ENCODE data around the gene ANTKMT.
"Not testable (repeated sequence)": the region's sequence is repeated elsewhere in the genome, so short reads cannot be mapped to it uniquely, and the experiment has no call there.

The ANTKMT gene

GRCh38 chr16:708959-709358, 12.0 kb upstream of the ANTKMT start:
- H3K27ac ChIP-seq: no peak overlapping the region
- H3K9ac ChIP-seq (ENCODE audit: insufficient read length): no peak overlapping the region
- DNase-seq (ENCODE audit: low read depth, low spot score): no peak
- TF ChIP-seq FOXP2 (optimal IDR thresholded peaks at IDR 0.05; ENCODE audit: control extremely low read depth, extremely low read length, insufficient read depth) (no peak), EZH2 (IDR thresholded peaks at IDR 0.05) (no peak)
- H3K4me3 ChIP-seq: no peak overlapping the region
- no peaks in the 10 kb centered on the region for H3K36me3 ChIP-seq (ENCODE audit: insufficient read depth, low read length)
- no peaks in the 10 kb centered on the region for H3K9me3 ChIP-seq (ENCODE audit: low read depth, low read length)

- TF ChIP-seq EZH2 (IDR thresholded peaks at IDR 0.05): no peak
- Histone ChIP-seq H3K27ac (no peak overlapping the region), H3K4me3 (no peak overlapping the region), H3K9ac (ENCODE audit: insufficient read length) (no peak overlapping the region), H3K36me3 (ENCODE audit: insufficient read depth, low read length) (no peaks in the 10 kb centered on the region), H3K9me3 (ENCODE audit: low read depth, low read length) (no peaks in the 10 kb centered on the region)
- peak; percentile 44 for DNase-seq (ENCODE audit: low read depth, low spot score)
Observed at GRCh38 chr16:709566-710499, 11.1 kb upstream of the ANTKMT start.

- DNase-seq (ENCODE audit: low read depth, low spot score): no peak
- Histone ChIP-seq H3K9ac (ENCODE audit: insufficient read length) (no peak overlapping the region), H3K4me3 (no peak overlapping the region), H3K27ac (no peak overlapping the region), H3K36me3 (ENCODE audit: insufficient read depth, low read length) (no peaks in the 10 kb centered on the region), H3K9me3 (ENCODE audit: low read depth, low read length) (no peaks in the 10 kb centered on the region)
- TF ChIP-seq FOXP2 (optimal IDR thresholded peaks at IDR 0.05; ENCODE audit: control extremely low read depth, extremely low read length, insufficient read depth) (no peak), EZH2 (IDR thresholded peaks at IDR 0.05) (no peak), POLR2AphosphoS5 (IDR thresholded peaks at IDR 0.05; ENCODE audit: borderline replicate concordance, low read depth, low read length) (no peak)
Observed at GRCh38 chr16:710500-711075, 10.4 kb upstream of the ANTKMT start.

GRCh38 chr16:711084-711483, 9.9 kb upstream of the ANTKMT start:
- no peak overlapping the region for H3K9ac ChIP-seq (ENCODE audit: insufficient read length)
- H3K4me3 ChIP-seq: no peak overlapping the region
- no peaks in the 10 kb centered on the region for H3K9me3 ChIP-seq (ENCODE audit: low read depth, low read length)
- TF ChIP-seq EZH2 (IDR thresholded peaks at IDR 0.05): no peak
- no peak for TF ChIP-seq FOXP2 (optimal IDR thresholded peaks at IDR 0.05; ENCODE audit: control extremely low read depth, extremely low read length, insufficient read depth)
- TF ChIP-seq POLR2AphosphoS5 (IDR thresholded peaks at IDR 0.05; ENCODE audit: borderline replicate concordance, low read depth, low read length): no peak
- H3K27ac ChIP-seq: no peak overlapping the region
- no peaks in the 10 kb centered on the region for H3K36me3 ChIP-seq (ENCODE audit: insufficient read depth, low read length)
- DNase-seq (ENCODE audit: low read depth, low spot score): no peak

- no peak overlapping the region for H3K9ac ChIP-seq (ENCODE audit: insufficient read length)
- TF ChIP-seq FOXP2 (optimal IDR thresholded peaks at IDR 0.05; ENCODE audit: control extremely low read depth, extremely low read length, insufficient read depth): no peak
- TF ChIP-seq EZH2 (IDR thresholded peaks at IDR 0.05): no peak
- no peak for TF ChIP-seq POLR2AphosphoS5 (IDR thresholded peaks at IDR 0.05; ENCODE audit: borderline replicate concordance, low read depth, low read length)
- no peaks in the 10 kb centered on the region for H3K36me3 ChIP-seq (ENCODE audit: insufficient read depth, low read length)
- no peak overlapping the region for H3K4me3 ChIP-seq
- H3K27ac ChIP-seq: no peak overlapping the region
- DNase-seq (ENCODE audit: low read depth, low spot score): no peak
- H3K9me3 ChIP-seq (ENCODE audit: low read depth, low read length): no peaks in the 10 kb centered on the region
Observed at GRCh38 chr16:711548-712320, 9.2 kb upstream of the ANTKMT start.

- H3K27ac ChIP-seq; H3K4me3 ChIP-seq; H3K36me3 ChIP-seq (ENCODE audit: insufficient read depth, low read length); H3K9me3 ChIP-seq (ENCODE audit: low read depth, low read length); DNase-seq (ENCODE audit: low read depth, low spot score); H3K9ac ChIP-seq (ENCODE audit: insufficient read length): not testable (repeated sequence)
Observed at GRCh38 chr16:712740-713250, 8.2 kb upstream of the ANTKMT start.

GRCh38 chr16:714079-714478, 6.9 kb upstream of the ANTKMT start:
- TF ChIP-seq POLR2AphosphoS5 (IDR thresholded peaks at IDR 0.05; ENCODE audit: borderline replicate concordance, low read depth, low read length) (no peak), FOXP2 (optimal IDR thresholded peaks at IDR 0.05; ENCODE audit: control extremely low read depth, extremely low read length, insufficient read depth) (no peak), EZH2 (IDR thresholded peaks at IDR 0.05) (no peak)
- Histone ChIP-seq H3K36me3 (ENCODE audit: insufficient read depth, low read length) (no peaks in the 10 kb centered on the region), H3K27ac (no peak overlapping the region), H3K9ac (ENCODE audit: insufficient read length) (no peak overlapping the region), H3K9me3 (ENCODE audit: low read depth, low read length) (no peaks in the 10 kb centered on the region), H3K4me3 (no peak overlapping the region)
- no peak for DNase-seq (ENCODE audit: low read depth, low spot score)

GRCh38 chr16:714558-715476, 6.1 kb upstream of the ANTKMT start, which contains the start of gene METRN:
Gene METRN (plus strand): TSS chr16:715118. CDS start chr16:715290, 172 bp downstream.
- no peak within 1 kb of the TSS for H3K9ac ChIP-seq (ENCODE audit: insufficient read length)
- no peak for DNase-seq (ENCODE audit: low read depth, low spot score)
- H3K9me3 ChIP-seq (ENCODE audit: low read depth, low read length): no peaks in the 10 kb centered on the region
- no peaks in the 10 kb centered on the region for H3K36me3 ChIP-seq (ENCODE audit: insufficient read depth, low read length)
- TF ChIP-seq POLR2AphosphoS5 (IDR thresholded peaks at IDR 0.05; ENCODE audit: borderline replicate concordance, low read depth, low read length) (no peak), FOXP2 (optimal IDR thresholded peaks at IDR 0.05; ENCODE audit: control extremely low read depth, extremely low read length, insufficient read depth) (no peak), EZH2 (IDR thresholded peaks at IDR 0.05) (no peak)
- no peak within 1 kb of the TSS for H3K27ac ChIP-seq
- peak within 1 kb of the TSS; percentile 43 for H3K4me3 ChIP-seq
